H1 (cell line): ENCODE measurements around the gene CD63. TPM values are rescaled to one million over a fixed set of nuclear protein-coding genes. Genes with fewer than 3 reads are reported as not detected.

Experiments
- CTCF ChIA-PET: fragments of 300-600 bp; sonication (Branson Sonifier 250); formaldehyde crosslinking; loops from one replicate; lab custom pipeline; 2021; ENCODE audit not compliant: partially characterized antibody; lab: Charles Lee
- POLR2A ChIA-PET: fragments of 300-600 bp; sonication (Branson Sonifier 250); formaldehyde crosslinking; loops from one replicate; lab custom pipeline; 2021; ENCODE audit warnings: inconsistent platforms; ENCODE audit not compliant: partially characterized antibody; lab: Charles Lee
- DNase-seq, 2 experiments: peaks; one replicate each; pipeline versions ENCODE4 v3.0.0 to v3.0.0-alpha.2; 2010 to 2022; ENCODE audit warnings: low spot score in 2 of 2, low read depth in 1 of 2, mixed read lengths in 1 of 2
- FAIRE-seq: peaks from 2 replicates; lab custom pipeline; 2011; peaks lifted over from hg19 to GRCh38; lab: Jason Lieb, UNC
- H2AFZ ChIP-seq: 2 replicates; pipeline ENCODE4 v1.8.1; 2012; ENCODE audit warnings: low read length, inconsistent platforms
- H2AK5ac ChIP-seq: 2 replicates; pipeline ENCODE4 v1.6.1; 2013; ENCODE audit warnings: low read depth, low read length
- H2BK120ac ChIP-seq: replicated peaks from 2 replicates; pipeline ENCODE3; 2013; ENCODE audit warnings: low read depth, low read length, inconsistent platforms
- H2BK12ac ChIP-seq: 2 replicates; pipeline ENCODE4 v1.6.1; 2013; ENCODE audit warnings: low read depth, low read length
- H2BK15ac ChIP-seq: 2 replicates; pipeline ENCODE4 v1.6.1; 2013; ENCODE audit warnings: low read length
- H2BK20ac ChIP-seq: 2 replicates; pipeline ENCODE4 v1.6.1; 2013; ENCODE audit warnings: low read length
- H2BK5ac ChIP-seq: 2 replicates; pipeline ENCODE4 v1.6.1; 2013; ENCODE audit warnings: low read depth, low read length
- H3K14ac ChIP-seq: 2 replicates; pipeline ENCODE4 v1.6.1; 2013; ENCODE audit warnings: inconsistent platforms; ENCODE audit not compliant: insufficient read length
- H3K18ac ChIP-seq: 2 replicates; pipeline ENCODE4 v1.6.1; 2013; ENCODE audit warnings: low read length; ENCODE audit errors: extremely low read depth
- H3K23ac ChIP-seq: 2 replicates; pipeline ENCODE4 v1.6.1; 2013; ENCODE audit warnings: inconsistent platforms; ENCODE audit not compliant: insufficient read length
- H3K23me2 ChIP-seq: 2 replicates; pipeline ENCODE4 v1.6.1; 2013; ENCODE audit warnings: low read depth, low read length
- H3K27ac ChIP-seq: 2 replicates; pipeline ENCODE4 v1.6.1; 2011; ENCODE audit warnings: low read depth, low read length, inconsistent platforms
- H3K27me3 ChIP-seq, 4 experiments: replicated peaks in 1 of 4; 1 replicate in 1 of 4; 2 replicates in 3 of 4; pipeline versions ENCODE4 v1.6.1 to v1.8.1; 2011 to 2013; ENCODE audit warnings: low read length in 3 of 4, mild to moderate bottlenecking in 3 of 4, inconsistent platforms in 2 of 4, mixed read lengths in 2 of 4, moderate library complexity in 1 of 4; ENCODE audit not compliant: control insufficient read depth in 3 of 4, insufficient read depth in 3 of 4; ENCODE audit errors: extremely low read depth in 1 of 4
- H3K36me3 ChIP-seq, 4 experiments: 2 replicates each; pipeline versions ENCODE4 v1.6.1 to v1.8.1; 2011 to 2013; ENCODE audit warnings: mild to moderate bottlenecking in 4 of 4, low read length in 3 of 4, moderate library complexity in 2 of 4, control low read depth in 1 of 4, inconsistent platforms in 1 of 4; ENCODE audit not compliant: insufficient read depth in 4 of 4, control insufficient read depth in 2 of 4
- H3K4ac ChIP-seq: replicated peaks from 2 replicates; pipeline ENCODE3; 2013; ENCODE audit warnings: low read length, low read depth, mixed read lengths, inconsistent platforms; ENCODE audit not compliant: insufficient read length
- H3K4me1 ChIP-seq, 4 experiments: replicated peaks in 1 of 4; 1 replicate in 1 of 4; 2 replicates in 3 of 4; pipeline versions ENCODE4 v1.6.1 to v1.8.1; 2011 to 2013; ENCODE audit warnings: low read length in 3 of 4, inconsistent platforms in 2 of 4, mixed read lengths in 1 of 4; ENCODE audit not compliant: insufficient read depth in 4 of 4, control insufficient read depth in 3 of 4
- H3K4me2 ChIP-seq, 2 experiments: 2 replicates each; pipeline versions ENCODE4 v1.6.1 to v1.8.1; 2011 to 2013; ENCODE audit warnings: low read depth in 2 of 2, low read length in 2 of 2, control low read depth in 1 of 2, inconsistent platforms in 1 of 2, mild to moderate bottlenecking in 1 of 2; ENCODE audit not compliant: insufficient read depth in 1 of 2
- H3K4me3 ChIP-seq, 4 experiments: fragments of 200-600, 300-600 bp in 1 of 4; sonication (generic), shearing (Covaris generic), sonication (Bioruptor Twin) in 1 of 4; 2 replicates each; pipeline versions ENCODE4 v1.5.1 to v1.8.1; 2011 to 2016; ENCODE audit warnings: low read length in 4 of 4, low read depth in 3 of 4, control low read depth in 2 of 4, inconsistent platforms in 2 of 4, mild to moderate bottlenecking in 2 of 4, mixed read lengths in 1 of 4, moderate library complexity in 1 of 4; ENCODE audit not compliant: insufficient read depth in 2 of 4; ENCODE audit errors: extremely low read depth in 1 of 4
- H3K56ac ChIP-seq: replicated peaks from 2 replicates; pipeline ENCODE3; 2013; ENCODE audit warnings: low read depth, mild to moderate bottlenecking, mixed read lengths, low read length, inconsistent platforms; ENCODE audit not compliant: insufficient read length
- H3K79me1 ChIP-seq: 2 replicates; pipeline ENCODE4 v1.6.1; 2013; ENCODE audit warnings: low read depth, low read length, control low read depth
- H3K79me2 ChIP-seq, 2 experiments: 2 replicates each; pipeline versions ENCODE4 v1.6.1 to v1.8.1; 2012 to 2013; ENCODE audit warnings: low read length in 2 of 2, mild to moderate bottlenecking in 2 of 2, inconsistent platforms in 1 of 2; ENCODE audit not compliant: insufficient read depth in 2 of 2, control insufficient read depth in 1 of 2
- H3K9ac ChIP-seq, 4 experiments: replicated peaks in 1 of 4; 1 replicate in 1 of 4; 2 replicates in 3 of 4; pipeline versions ENCODE4 v1.6.1 to v1.8.1; 2011 to 2013; ENCODE audit warnings: low read depth in 3 of 4, low read length in 3 of 4, control low read depth in 2 of 4, mild to moderate bottlenecking in 2 of 4, moderate library complexity in 2 of 4, inconsistent platforms in 1 of 4; ENCODE audit errors: extremely low read depth in 1 of 4
- H3K9me3 ChIP-seq, 2 experiments: 2 replicates each; pipeline versions ENCODE4 v1.6.1 to v1.8.1; 2012 to 2013; ENCODE audit warnings: mild to moderate bottlenecking in 2 of 2, moderate library complexity in 2 of 2, control low read depth in 1 of 2, inconsistent platforms in 1 of 2, low read depth in 1 of 2, low read length in 1 of 2, mixed read lengths in 1 of 2; ENCODE audit not compliant: insufficient read depth in 2 of 2
- H4K20me1 ChIP-seq, 2 experiments: replicated peaks in 1 of 2; 2 replicates each; pipeline versions ENCODE3 to v1.8.1; 2011 to 2013; ENCODE audit warnings: inconsistent platforms in 2 of 2, low read length in 2 of 2, mild to moderate bottlenecking in 1 of 2; ENCODE audit not compliant: insufficient read depth in 2 of 2, control insufficient read depth in 1 of 2
- H4K5ac ChIP-seq: 2 replicates; pipeline ENCODE4 v1.6.1; 2013; ENCODE audit warnings: low read length, low read depth, mixed read lengths, inconsistent platforms; ENCODE audit not compliant: insufficient read length
- H4K8ac ChIP-seq: 2 replicates; pipeline ENCODE4 v1.8.0; 2013; ENCODE audit warnings: mild to moderate bottlenecking, moderate library complexity, low read length, inconsistent platforms; ENCODE audit not compliant: insufficient read depth; ENCODE audit errors: extremely low read depth
- H4K91ac ChIP-seq: replicated peaks from 2 replicates; pipeline ENCODE3; 2013; ENCODE audit warnings: low read length, mixed read lengths, inconsistent platforms; ENCODE audit not compliant: insufficient read length
- WGBS, 2 experiments: shearing (Covaris generic) in 1 of 2; methylation state at CpG; one replicate each; pipeline versions ENCODE4 v1.1.6 to v1.1.7; 2013 to 2015; ENCODE audit warnings: low lambda C conversion rate in 2 of 2, mixed read lengths in 2 of 2, inconsistent platforms in 1 of 2, low coverage in 1 of 2, missing lambda C conversion rate in 1 of 2; ENCODE audit not compliant: insufficient replicate concordance in 2 of 2, insufficient coverage in 1 of 2, insufficient read length in 1 of 2; ENCODE audit errors: extremely low coverage in 1 of 2, missing lambda C conversion rate in 1 of 2; 5-methylcytosine and 5-hydroxymethylcytosine counted together
- polyA plus RNA-seq, 7 experiments: library from polyadenylated mRNA; depleted of rRNA in 3 of 7; stranded (reverse) in 5 of 7; unstranded in 2 of 7; fragments of >200 nt in 5 of 7; fragments of 200-250 nt in 2 of 7; gene quantifications; 1 replicate in 5 of 7; 2 replicates in 1 of 7; 4 replicates in 1 of 7; pipeline versions ENCODE4 v1.2.1 to v1.2.3, GENCODE V29; 2011 to 2013; ENCODE audit warnings: missing spikeins in 2 of 7, mixed read lengths in 2 of 7
- total RNA-seq: library from RNA; stranded (reverse); fragmentation: NEBNext Ultra II Directional; extraction: Animal tissue kit (Norgen Biotek cat#: 25700); gene quantifications from 2 replicates; pipeline ENCODE4 v1.2.1, GENCODE V29; 2021

The CD63 gene
- total and polyA plus RNA-seq, 2 of the 8 experiments (the other 6 are each of a cell fraction or from before 2014, with no cell fraction given) = 440 to 526 TPM

- no peak overlapping the region for H4K5ac ChIP-seq
- no peak overlapping the region for H3K9ac ChIP-seq
- H2BK120ac ChIP-seq = no peak overlapping the region
- H3K4me2 ChIP-seq = no peak overlapping the region
- CTCF ChIA-PET = interaction anchor here (1.2 to 1.3 kb wide), 2 partner anchors 30 to 44 kb away, joined by 3 to 5 read pairs; partner anchors contain the start of gene RDH5
- DNase-seq = no peak
- H3K56ac ChIP-seq = no peak overlapping the region
- H3K36me3 ChIP-seq = no peaks in the 10 kb centered on the region
- H3K23me2 ChIP-seq = no peaks in the 10 kb centered on the region; the same call in 1 of the 2 replicates
- no peaks in the 10 kb centered on the region for H4K20me1 ChIP-seq
- H3K4me1 ChIP-seq = no peaks in the 10 kb centered on the region
- no peaks in the 10 kb centered on the region; a peak in 1 of 7 replicates for H3K27me3 ChIP-seq
- H3K79me2 ChIP-seq = no peaks in the 10 kb centered on the region
- no peak overlapping the region for H2AFZ ChIP-seq
- WGBS, 2 experiments = 92% methylated on average over 8 of the region's 8 CpGs; no CpG with 5 or more reads in 1 of the 2 experiments
- no peak overlapping the region for H3K14ac ChIP-seq
- H4K8ac ChIP-seq = no peak overlapping the region
- no peak overlapping the region for H4K91ac ChIP-seq
- H3K23ac ChIP-seq = no peak overlapping the region
- H3K9me3 ChIP-seq = no peaks in the 10 kb centered on the region
- POLR2A ChIA-PET = interaction anchor here (1.3 kb wide), 1 partner anchor 24 kb away, joined by 4 read pairs; no protein-coding TSS in a partner anchor
- H2AK5ac ChIP-seq = no peak overlapping the region
- H3K18ac ChIP-seq = no peak overlapping the region
- no peak overlapping the region for H3K4ac ChIP-seq
- no peak overlapping the region for H2BK15ac ChIP-seq
- no peak for FAIRE-seq
- no peak overlapping the region for H2BK12ac ChIP-seq
- no peak overlapping the region for H2BK5ac ChIP-seq
- H3K79me1 ChIP-seq = no peaks in the 10 kb centered on the region
- no peak overlapping the region for H2BK20ac ChIP-seq
- H3K4me3 ChIP-seq = no peak overlapping the region
- no peak overlapping the region for H3K27ac ChIP-seq
Observed at GRCh38 chr12:55675666-55676065, 53.1 kb downstream of the CD63 start.
